ENCODE measurements around the gene PPP1R17.
A peak's percentile ranks its signal among the peaks of the same experiment; 100 is the strongest.

The PPP1R17 gene

GRCh38 chr7:31724696-31725095, 37.7 kb downstream of the PPP1R17 start:
- no peak for DNase-seq (ENCODE audit: insufficient read length, low spot score)
- no peak for TF ChIP-seq CTCF (IDR thresholded peaks at IDR 0.05; ENCODE audit: insufficient read depth, missing control alignments)
- FAIRE-seq, result no peak

GRCh38 chr7:31729195-31729804, 42.3 kb downstream of the PPP1R17 start:
- DNase-seq (ENCODE audit: insufficient read length, low spot score) (no peak), FAIRE-seq (no peak)
- TF ChIP-seq CTCF (IDR thresholded peaks at IDR 0.05; ENCODE audit: insufficient read depth, missing control alignments), result no peak

- no peak for TF ChIP-seq CTCF (IDR thresholded peaks at IDR 0.05; ENCODE audit: insufficient read depth, missing control alignments)
- FAIRE-seq, result no peak
- no peak for DNase-seq (ENCODE audit: insufficient read length, low spot score)
These were observed 47.4 kb downstream of the PPP1R17 start for GRCh38 chr7:31734456-31734855.

DNA sequence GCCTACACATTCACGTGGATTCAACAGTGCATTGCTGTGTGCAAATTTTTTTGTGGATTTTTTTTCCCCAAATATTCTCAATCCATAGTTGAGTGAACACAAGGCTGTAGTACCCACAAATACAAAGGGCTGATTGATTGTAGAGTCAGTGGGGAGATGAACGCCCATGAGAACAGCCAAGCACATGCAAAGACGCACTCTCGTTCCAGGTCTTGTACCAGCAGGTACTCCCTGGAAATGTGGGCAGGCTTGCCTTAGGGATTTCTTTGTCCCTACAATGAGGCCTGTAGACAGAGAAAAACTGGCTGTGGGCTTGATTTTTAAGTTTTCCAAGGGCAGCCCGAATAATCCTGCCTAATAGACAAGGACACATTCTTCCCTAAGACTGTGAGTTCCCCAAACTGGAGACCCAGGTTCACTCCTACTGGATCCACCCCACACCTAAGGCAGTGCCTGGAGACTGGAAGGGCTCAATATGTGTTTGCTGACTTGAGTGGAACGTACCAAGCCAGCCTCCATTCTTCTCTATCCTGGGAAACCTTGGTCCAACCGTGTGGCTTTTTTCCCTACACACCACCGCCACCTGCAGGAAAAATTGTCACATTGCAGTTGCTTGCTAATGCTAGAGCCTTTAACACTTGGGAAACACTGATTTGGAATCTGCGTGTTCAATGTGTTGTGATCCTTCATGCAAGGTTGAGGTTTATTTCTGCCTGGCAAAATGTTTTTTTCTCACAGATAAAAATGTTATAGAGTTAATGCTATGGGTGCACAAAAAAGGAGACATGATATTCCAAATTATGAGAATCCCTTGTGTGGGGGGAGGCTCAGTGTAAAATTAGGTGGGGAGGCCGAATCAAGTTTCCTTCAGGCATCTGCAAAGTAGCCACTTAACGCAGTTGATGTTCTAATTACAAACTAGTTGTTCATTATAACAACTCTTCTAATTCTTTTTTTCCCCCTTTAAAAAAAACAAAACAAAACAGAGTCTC, 49.3 kb downstream of the PPP1R17 start:
- FAIRE-seq, result peak; percentile 94

GRCh38 chr7:31741852-31742251, 54.8 kb downstream of the PPP1R17 start:
- no peak for DNase-seq (ENCODE audit: insufficient read length, low spot score)
- FAIRE-seq, result no peak
- no peak for TF ChIP-seq CTCF (IDR thresholded peaks at IDR 0.05; ENCODE audit: insufficient read depth, missing control alignments)

More for the DNA sequence above, 49.3 kb downstream of the PPP1R17 start:
- peak; percentile 37 for DNase-seq (ENCODE audit: insufficient read length, low spot score)
- peak; percentile 96 for TF ChIP-seq CTCF (IDR thresholded peaks at IDR 0.05; ENCODE audit: insufficient read depth, missing control alignments)

DNA sequence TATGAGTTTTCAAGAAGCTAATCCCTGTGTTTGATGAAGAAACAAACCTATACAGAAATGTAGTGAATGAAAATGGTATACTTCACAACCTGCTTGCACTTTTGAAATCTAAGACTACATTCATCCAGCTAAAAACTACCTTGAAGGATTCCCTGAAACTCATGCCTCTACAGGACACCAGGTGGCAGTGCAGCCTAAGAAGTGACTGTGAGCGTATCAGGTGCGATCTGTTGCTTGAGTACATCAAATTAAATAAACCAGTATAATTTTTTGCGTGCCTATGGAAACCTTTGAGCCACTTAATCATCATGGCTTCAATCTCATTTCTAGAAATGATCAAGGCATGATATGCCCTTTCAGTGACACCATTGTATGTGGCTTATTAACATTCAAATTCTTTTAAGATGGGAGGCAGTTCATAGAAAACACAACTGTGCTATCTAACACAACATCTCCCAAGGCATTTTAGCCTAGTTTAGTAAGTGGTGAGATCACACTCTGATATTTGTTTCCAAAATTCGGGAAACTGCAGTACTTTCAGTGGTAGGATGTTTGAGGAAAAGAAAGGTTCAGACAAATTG, 57.4 kb downstream of the PPP1R17 start:
- DNase-seq (ENCODE audit: insufficient read length, low spot score) (peak; percentile 18), FAIRE-seq (peak; percentile 88)
- TF ChIP-seq CTCF (IDR thresholded peaks at IDR 0.05; ENCODE audit: insufficient read depth, missing control alignments), result peak; percentile 88

Data from D721Med (cell line).